IMR-90 (cell line): Measurements from ENCODE around the gene NAGLU. TPM values are rescaled to one million over a fixed set of nuclear protein-coding genes. Genes with fewer than 3 reads are reported as not detected.
"Not testable (repeated sequence)": the region's sequence is repeated elsewhere in the genome, so short reads cannot be mapped to it uniquely, and the experiment has no call there.

Experiments
- ATAC-seq: fragments of 200-7000 bp; cut with Tn5 transposase; 2 replicates; pipeline ENCODE4 v1.9.1; 2020; ENCODE audit warnings: low read depth, mild to moderate bottlenecking, moderate library complexity
- BruUV-seq: library from RNA; stranded (reverse); fragments of 400-500 nt; replicated peaks from 2 replicates; lab custom pipeline; 2021; lab: Mats Ljungman, UMichigan
- CTCF ChIA-PET: fragments of 300-600 bp; formaldehyde crosslinking; extraction: SDS; loops from one replicate; lab custom pipeline; 2021; ENCODE audit warnings: antibody characterized with exemption; lab: Yijun Ruan, JAX
- POLR2A ChIA-PET: fragments of 300-600 bp; sonication (Branson Sonifier 250); formaldehyde crosslinking; loops from one replicate; lab custom pipeline; 2022; ENCODE audit warnings: antibody characterized with exemption; ENCODE audit not compliant: unreplicated experiment; lab: Charles Lee
- DNase-seq: peaks from one replicate; pipeline ENCODE4 v3.0.0; 2013
- H2AFZ ChIP-seq: replicated peaks from 2 replicates; pipeline ENCODE3; 2013; ENCODE audit warnings: low read length, mild to moderate bottlenecking; ENCODE audit not compliant: poor library complexity
- H2AK5ac ChIP-seq: 2 replicates; pipeline ENCODE4 v1.6.1; 2013; ENCODE audit warnings: low read depth, low read length, inconsistent platforms
- H2AK9ac ChIP-seq: replicated peaks from 2 replicates; pipeline ENCODE3; 2013; ENCODE audit warnings: mild to moderate bottlenecking, low read depth, low read length, moderate library complexity; ENCODE audit not compliant: poor library complexity
- H2BK120ac ChIP-seq: 2 replicates; pipeline ENCODE4 v1.6.1; 2013; ENCODE audit warnings: low read depth, low read length, inconsistent platforms
- H2BK15ac ChIP-seq: 3 replicates; pipeline ENCODE4 v1.6.1; 2013; ENCODE audit warnings: low read depth, low read length, inconsistent platforms
- H2BK20ac ChIP-seq: 2 replicates; pipeline ENCODE4 v1.6.1; 2013; ENCODE audit warnings: low read depth, mild to moderate bottlenecking, inconsistent platforms, low read length, moderate library complexity
- H2BK5ac ChIP-seq: 2 replicates; pipeline ENCODE4 v1.6.1; 2013; ENCODE audit warnings: mild to moderate bottlenecking, low read depth, low read length, inconsistent platforms; ENCODE audit not compliant: poor library complexity, severe bottlenecking
- H3K14ac ChIP-seq: replicated peaks from 2 replicates; pipeline ENCODE4 v1.6.1; 2013; ENCODE audit warnings: low read depth, low read length, inconsistent platforms
- H3K18ac ChIP-seq: 2 replicates; pipeline ENCODE4 v1.6.1; 2013; ENCODE audit warnings: low read depth, low read length, control low read depth
- H3K23ac ChIP-seq: 2 replicates; pipeline ENCODE4 v1.6.1; 2013; ENCODE audit warnings: low read depth, low read length, inconsistent platforms
- H3K27ac ChIP-seq: 2 replicates; pipeline ENCODE4 v1.5.1; 2013; ENCODE audit warnings: mild to moderate bottlenecking, control low read depth, low read length; ENCODE audit not compliant: insufficient read depth
- H3K27me3 ChIP-seq: 2 replicates; pipeline ENCODE4 v1.6.1; 2013; ENCODE audit warnings: low read length; ENCODE audit not compliant: control insufficient read depth, insufficient read depth
- H3K36me3 ChIP-seq: 2 replicates; pipeline ENCODE4 v1.6.1; 2013; ENCODE audit warnings: low read length, mixed read lengths; ENCODE audit not compliant: control insufficient read depth, insufficient read depth
- H3K4ac ChIP-seq: 2 replicates; pipeline ENCODE4 v1.6.1; 2013; ENCODE audit warnings: low read depth, low read length, inconsistent platforms
- H3K4me1 ChIP-seq: 2 replicates; pipeline ENCODE4 v1.6.1; 2013; ENCODE audit warnings: low read length, mixed read lengths; ENCODE audit not compliant: control insufficient read depth, insufficient read depth
- H3K4me2 ChIP-seq: 2 replicates; pipeline ENCODE4 v1.6.1; 2013; ENCODE audit warnings: low read depth, mild to moderate bottlenecking, control low read depth, low read length, moderate library complexity
- H3K4me3 ChIP-seq: 2 replicates; pipeline ENCODE4 v1.5.1; 2013; ENCODE audit warnings: low read depth, mild to moderate bottlenecking, control low read depth, low read length, moderate library complexity; ENCODE audit not compliant: insufficient read depth
- H3K56ac ChIP-seq: 2 replicates; pipeline ENCODE4 v1.6.1; 2013; ENCODE audit warnings: low read length, inconsistent platforms; ENCODE audit not compliant: insufficient read depth; ENCODE audit errors: extremely low read depth
- H3K79me1 ChIP-seq, 2 experiments: 2 replicates each; pipeline ENCODE4 v1.6.1; 2013; ENCODE audit warnings: low read length in 2 of 2, inconsistent platforms in 1 of 2, low read depth in 1 of 2
- H3K9ac ChIP-seq: 2 replicates; pipeline ENCODE4 v1.6.1; 2013; ENCODE audit warnings: low read depth, low read length, control low read depth
- H3K9me1 ChIP-seq: 2 replicates; pipeline ENCODE4 v1.6.1; 2013; ENCODE audit warnings: low read length, inconsistent platforms; ENCODE audit not compliant: insufficient read depth
- H3K9me3 ChIP-seq: 2 replicates; pipeline ENCODE4 v1.6.1; 2013; ENCODE audit warnings: low read length; ENCODE audit not compliant: control insufficient read depth, insufficient read depth
- H4K20me1 ChIP-seq: 2 replicates; pipeline ENCODE4 v1.6.1; 2013; ENCODE audit warnings: low read length, inconsistent platforms; ENCODE audit not compliant: insufficient read depth
- H4K5ac ChIP-seq: 2 replicates; pipeline ENCODE4 v1.6.1; 2013; ENCODE audit warnings: mild to moderate bottlenecking, low read depth, low read length, control low read depth
- H4K8ac ChIP-seq, 2 experiments: 2 replicates each; pipeline ENCODE4 v1.6.1; 2013; ENCODE audit warnings: low read depth in 2 of 2, low read length in 2 of 2, control low read depth in 1 of 2, inconsistent platforms in 1 of 2
- H4K91ac ChIP-seq: 2 replicates; pipeline ENCODE4 v1.6.1; 2013; ENCODE audit warnings: low read depth, low read length, inconsistent platforms; ENCODE audit not compliant: insufficient read depth
- WGBS, 2 experiments: methylation state at CpG; one replicate each; pipeline versions ENCODE4 v1.1.5 to v1.1.7; 2013; ENCODE audit warnings: missing lambda C conversion rate in 2 of 2; ENCODE audit not compliant: insufficient read length in 1 of 2; ENCODE audit errors: extremely low coverage in 2 of 2; 5-methylcytosine and 5-hydroxymethylcytosine counted together
- dilution Hi-C: fragments of 300-500 bp; cut with HindIII; formaldehyde crosslinking; loops from one replicate; pipeline ENCODE4 v1.14.3; 2018; ENCODE audit warnings: low sequenced_read_pairs; ENCODE audit not compliant: unreplicated experiment
- in situ Hi-C: fragments of 300-500 bp; cut with MboI; formaldehyde crosslinking; loops from 3 replicates; pipeline ENCODE4 v1.14.3; 2019; ENCODE audit warnings: low sequenced_read_pairs, inconsistent platforms, mixed read lengths
- intact Hi-C: fragments of 100-400 bp; cut with micrococcal nuclease; formaldehyde crosslinking; loops from 2 replicates; pipeline ENCODE4 v1.10.0; 2022
- polyA plus RNA-seq, 3 experiments: library from polyadenylated mRNA; depleted of rRNA; stranded (reverse); fragments of >200 nt; gene quantifications; 2 replicates each; pipeline ENCODE4 v1.2.3, GENCODE V29; 2012; ENCODE audit warnings: low replicate concordance in 1 of 3
- total RNA-seq: library from RNA; depleted of rRNA; stranded (reverse); fragments of >200 nt; gene quantifications from 2 replicates; pipeline ENCODE4 v1.2.3, GENCODE V29; 2012

The NAGLU gene
- total and polyA plus RNA-seq, 2 of the 4 experiments (the other 2 are of a cell fraction) = 6.5 to 29.2 TPM

- H2BK5ac ChIP-seq, H3K27me3 ChIP-seq, H3K18ac ChIP-seq, in situ Hi-C loops, POLR2A ChIA-PET, H3K9ac ChIP-seq, H2AK5ac ChIP-seq, H3K4me1 ChIP-seq, H2BK120ac ChIP-seq, BruUV-seq, H3K23ac ChIP-seq, H3K27ac ChIP-seq, H4K20me1 ChIP-seq, H3K56ac ChIP-seq, H3K4ac ChIP-seq, H4K8ac ChIP-seq, intact Hi-C loops, H3K4me2 ChIP-seq, dilution Hi-C loops, DNase-seq, H2BK20ac ChIP-seq, H2BK15ac ChIP-seq, H4K5ac ChIP-seq, H3K14ac ChIP-seq, H2AK9ac ChIP-seq, H2AFZ ChIP-seq, ATAC-seq, H3K9me3 ChIP-seq, H4K91ac ChIP-seq, H3K4me3 ChIP-seq: not testable (repeated sequence)
- peaks cover 25% of the 10 kb centered on the region for H3K9me1 ChIP-seq
- peaks cover 19 to 33% of the 10 kb centered on the region in 2 experiments for H3K79me1 ChIP-seq
- peaks cover 48% of the 10 kb centered on the region for H3K36me3 ChIP-seq
- WGBS, 2 experiments = 100% methylated on average over 1 of the region's 4 CpGs; no CpG with 5 or more reads in 1 of the 2 experiments
- CTCF ChIA-PET = interaction anchor here (0.7 kb wide), 1 partner anchor 9 kb away, joined by 3 read pairs; no protein-coding TSS in a partner anchor
Observed at GRCh38 chr17:42540558-42540957, 4.5 kb downstream of the NAGLU start.
